ENCODE data around the gene HLCS. TPM values are rescaled to one million over a fixed set of nuclear protein-coding genes. Genes with fewer than 3 reads are reported as not detected.
"Not testable (repeated sequence)": the region's sequence is repeated elsewhere in the genome, so short reads cannot be mapped to it uniquely, and the experiment has no call there.

HLCS gene
- total RNA-seq, 1 experiment from 2014 or later, result 8.5 TPM

DNA sequence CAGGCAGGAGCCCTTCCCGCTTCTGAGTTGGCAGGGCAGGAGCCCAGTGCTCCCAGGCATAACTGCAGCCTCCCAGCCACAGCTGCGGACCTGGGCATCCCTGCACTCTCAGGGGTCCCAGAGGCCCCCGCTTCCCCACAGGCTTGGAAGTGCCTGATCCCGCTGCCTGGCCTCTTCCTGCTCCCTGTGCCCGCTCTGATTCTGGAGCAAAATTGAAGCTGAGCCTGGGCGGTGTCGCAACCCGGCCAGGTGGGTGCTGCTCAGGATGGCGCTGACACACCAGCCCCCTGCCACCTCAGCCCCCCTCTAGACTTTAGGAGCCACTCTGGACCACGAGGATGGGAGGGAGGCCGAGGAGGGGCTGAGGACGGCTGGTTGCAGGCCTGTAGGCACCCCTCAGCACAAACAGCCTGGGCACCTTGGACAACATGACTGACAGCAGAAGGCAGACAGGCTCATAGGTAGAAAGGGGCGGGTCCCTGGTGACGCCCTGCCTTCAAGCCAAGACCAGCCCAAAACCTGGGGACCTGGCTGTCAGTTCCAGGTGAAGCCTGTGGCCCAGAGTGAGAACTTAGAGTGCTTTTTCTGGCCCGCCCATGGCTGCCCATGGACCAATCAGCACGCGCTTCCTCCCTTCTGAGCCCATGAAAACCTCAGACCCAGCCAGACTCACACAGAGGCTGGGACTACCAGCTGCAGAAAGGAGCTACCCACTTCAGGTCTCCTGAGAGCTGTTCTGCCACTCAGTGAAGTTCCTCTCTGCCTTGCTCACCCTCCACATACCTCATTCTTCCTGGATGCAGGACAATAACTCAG, 7.2 kb downstream of the HLCS start:
- no peak for DNase-seq (ENCODE audit: low spot score)

- no peak for DNase-seq (ENCODE audit: low spot score)
These were observed 10.7 kb downstream of the HLCS start for GRCh38 chr21:36955783-36956182.

DNA sequence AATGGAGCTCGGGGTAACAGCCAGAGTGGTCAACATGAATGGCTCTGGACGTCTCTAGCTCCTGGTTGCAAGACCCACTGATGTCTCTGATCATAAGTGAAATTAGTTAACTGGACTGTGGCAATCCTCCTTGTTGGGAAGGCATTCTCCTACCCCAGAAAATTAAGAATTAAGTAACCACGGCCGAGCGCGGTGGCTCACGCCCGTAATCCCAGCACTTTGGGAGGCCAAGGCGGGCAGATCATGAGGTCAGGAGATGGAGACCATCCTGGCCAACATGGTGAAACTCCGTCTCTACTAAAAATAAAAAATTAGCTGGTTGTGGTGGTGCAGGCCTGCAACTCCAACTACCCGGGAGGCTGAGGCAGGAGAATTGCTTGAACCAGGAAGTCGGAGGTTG, 14.1 kb downstream of the HLCS start:
- not testable (repeated sequence) for DNase-seq (ENCODE audit: low spot score)

GRCh38 chr21:36949171-36950141, 17.0 kb downstream of the HLCS start:
- no peak for DNase-seq (ENCODE audit: low spot score)

DNA sequence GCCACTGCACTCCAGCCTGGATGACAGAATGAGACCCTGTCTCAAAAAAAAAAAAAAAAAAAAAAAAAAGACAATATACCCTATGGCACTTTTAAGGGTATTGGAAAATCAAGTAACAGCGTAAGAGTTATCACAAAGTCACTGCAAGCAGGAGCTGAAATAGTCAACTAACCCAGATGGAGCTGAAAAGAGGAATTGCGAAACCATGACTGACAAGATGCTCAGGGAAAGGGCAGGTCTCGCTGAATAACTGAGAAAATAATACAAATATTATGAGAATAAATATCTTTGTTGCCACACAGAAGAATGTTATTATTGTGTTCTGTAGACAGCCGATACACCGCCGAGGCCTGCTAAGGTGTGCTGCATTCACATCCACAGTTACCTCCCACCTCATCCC, 17.8 kb downstream of the HLCS start:
- no peak for DNase-seq (ENCODE audit: low spot score)

- no peak for DNase-seq (ENCODE audit: low spot score)
These were observed 19.5 kb downstream of the HLCS start for GRCh38 chr21:36946949-36947356.

DNA sequence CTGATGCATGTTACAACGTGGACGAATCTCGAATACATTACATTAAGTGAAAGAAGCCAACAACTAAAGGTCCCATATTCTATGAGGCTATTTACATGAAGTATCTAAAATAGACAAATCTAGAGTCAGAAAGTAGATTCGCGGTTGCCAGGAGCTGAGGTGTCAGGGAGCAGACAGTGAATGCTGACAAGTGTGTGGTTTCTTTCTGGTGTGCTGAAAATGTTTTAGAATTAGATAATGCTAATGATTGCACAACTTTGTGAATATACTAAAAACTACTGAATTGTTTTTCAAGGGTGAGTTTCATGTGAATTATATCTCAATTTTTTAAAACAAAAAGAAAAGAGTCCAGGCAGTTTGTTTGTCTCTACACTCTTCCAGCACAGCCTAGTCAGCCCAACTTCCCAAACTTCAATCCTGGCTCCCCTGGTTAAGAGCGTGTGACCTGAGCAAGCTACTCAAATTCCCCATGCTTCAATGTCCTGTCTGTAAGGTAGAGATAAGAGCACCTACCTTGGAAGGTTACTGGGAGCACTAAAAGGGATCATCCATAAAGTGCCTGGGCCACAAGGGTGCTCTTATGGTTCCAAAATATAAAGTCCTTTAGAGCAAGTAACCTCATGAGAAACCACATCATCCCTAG, 20.9 kb downstream of the HLCS start:
- DNase-seq (ENCODE audit: low spot score), result no peak

DNA sequence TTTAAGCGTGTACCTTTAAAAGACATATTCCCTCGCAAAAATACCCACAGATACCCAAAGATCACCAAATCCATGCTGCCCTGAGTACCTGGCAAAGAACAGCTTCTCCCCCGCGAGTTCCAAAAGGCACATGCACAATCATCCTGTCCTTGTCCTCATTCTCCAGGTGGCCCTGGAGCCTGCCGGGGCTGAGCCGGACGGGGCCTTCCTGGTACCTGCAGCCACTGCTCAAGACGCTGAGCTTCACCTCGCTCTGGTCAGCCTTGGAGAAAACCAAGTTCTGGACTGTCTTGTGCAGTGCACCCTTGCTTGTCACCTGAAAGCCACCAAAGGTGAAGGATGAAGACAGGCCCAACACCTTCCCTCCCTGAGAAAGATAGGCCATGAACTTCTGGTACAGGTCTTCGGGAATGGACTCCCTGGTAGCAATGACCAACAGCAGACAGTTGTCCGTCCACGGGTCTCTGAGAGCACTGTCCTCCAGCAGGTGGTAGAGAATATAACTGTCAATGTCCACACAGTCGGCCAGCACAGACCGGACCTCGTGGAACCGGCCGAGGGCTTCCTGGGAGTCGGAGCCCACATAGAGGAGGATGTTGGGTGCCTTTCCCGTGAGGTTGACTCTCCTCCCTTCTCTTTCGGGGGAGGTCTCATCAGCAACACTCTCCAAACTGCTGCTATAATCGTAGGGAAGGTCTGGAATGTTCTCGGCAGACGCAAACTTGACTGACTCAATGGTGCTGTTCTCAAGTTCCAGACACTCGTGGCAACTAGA, 29.9 kb downstream of the HLCS start:
- no peak for DNase-seq (ENCODE audit: low spot score)

DNA sequence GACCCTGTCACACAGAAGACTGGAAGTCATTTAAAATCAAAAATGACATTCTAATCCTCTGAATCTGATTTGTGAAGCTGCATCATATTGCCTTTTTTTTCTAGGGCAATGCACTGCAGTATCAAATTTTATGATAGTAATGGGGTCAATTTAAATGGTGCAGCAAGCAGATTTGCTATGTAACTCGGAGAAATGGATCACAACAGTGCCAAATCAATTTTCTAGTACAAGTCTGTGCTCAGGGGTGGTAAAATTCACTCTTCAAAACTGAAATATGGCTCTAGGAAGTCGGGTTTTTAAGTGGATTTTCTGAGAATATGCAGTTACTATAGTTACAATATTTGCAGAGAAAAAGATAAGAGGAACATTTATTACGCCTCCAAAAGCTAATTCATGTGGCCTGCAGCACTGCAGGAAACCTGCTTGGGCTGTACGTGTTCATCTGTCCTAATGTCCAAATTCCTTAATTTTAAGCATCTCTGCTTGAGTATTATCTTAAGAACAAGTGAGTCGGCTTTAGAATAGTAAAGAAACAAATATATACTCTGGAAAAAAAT, 31.5 kb downstream of the HLCS start:
- DNase-seq (ENCODE audit: low spot score), result no peak

DNA sequence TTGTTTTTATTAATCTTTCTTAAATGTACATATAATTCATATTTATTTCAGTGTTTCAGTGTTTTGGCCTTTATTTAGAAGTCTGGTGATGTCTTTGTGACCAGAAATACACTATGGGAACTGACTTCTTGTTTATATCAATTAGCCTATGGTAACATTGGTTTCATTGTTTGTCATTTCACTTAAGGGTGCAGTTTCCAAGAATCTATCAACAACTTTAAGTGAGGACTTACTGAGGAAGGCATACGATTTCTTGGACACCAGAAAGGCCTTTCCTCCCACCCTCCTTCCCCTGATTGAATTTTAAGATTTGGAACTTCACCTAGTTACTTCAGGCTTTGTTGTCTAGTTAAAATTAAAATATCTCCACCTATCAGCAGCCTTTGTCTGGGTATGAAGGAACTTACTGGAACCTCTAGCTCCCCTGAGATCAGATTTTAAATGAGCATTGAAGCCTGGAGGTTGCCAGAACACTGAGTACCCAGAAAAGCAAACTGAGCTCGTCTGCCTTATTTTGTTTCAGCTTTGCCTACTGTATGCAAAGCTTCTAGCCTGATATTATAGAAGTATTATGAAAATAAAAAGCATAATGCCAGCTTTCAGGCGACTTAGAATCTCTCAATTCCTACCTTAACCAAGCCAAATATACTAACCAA, 34.2 kb downstream of the HLCS start:
- DNase-seq (ENCODE audit: low spot score), result no peak

DNA sequence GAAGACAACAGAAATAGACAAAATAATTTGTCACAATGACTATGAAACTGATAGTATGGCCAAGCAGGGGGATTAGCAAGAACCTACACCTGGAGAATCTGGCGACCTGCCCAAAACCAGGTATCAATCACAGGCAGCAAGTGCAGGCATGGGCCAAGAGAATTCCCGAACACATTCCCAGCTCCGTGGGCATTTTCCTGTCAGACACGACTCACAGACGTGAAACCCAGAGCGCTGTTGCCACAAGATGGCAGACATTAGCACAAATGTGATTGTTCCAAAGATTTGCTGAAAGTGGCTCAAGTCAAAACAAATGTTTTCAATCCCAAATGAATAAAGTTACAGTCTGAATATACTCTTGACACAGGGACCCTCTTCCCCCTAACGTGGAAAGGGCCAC, 36.8 kb downstream of the HLCS start:
- no peak for DNase-seq (ENCODE audit: low spot score)

- DNase-seq (ENCODE audit: low spot score), result no peak
These were observed 37.5 kb downstream of the HLCS start for GRCh38 chr21:36928960-36929359.

GRCh38 chr21:36927719-36928117, 38.8 kb downstream of the HLCS start:
- peak; percentile 82 for DNase-seq (ENCODE audit: low spot score)

- no peak for DNase-seq (ENCODE audit: low spot score)
These were observed 39.3 kb downstream of the HLCS start for GRCh38 chr21:36926989-36927718.

- no peak for DNase-seq (ENCODE audit: low spot score)
These were observed 43.2 kb downstream of the HLCS start for GRCh38 chr21:36923270-36923669.

- DNase-seq (ENCODE audit: low spot score), result no peak
These were observed 43.6 kb downstream of the HLCS start for GRCh38 chr21:36922861-36923260.

- no peak for DNase-seq (ENCODE audit: low spot score)
These were observed 48.2 kb downstream of the HLCS start for GRCh38 chr21:36918291-36918690.

DNA sequence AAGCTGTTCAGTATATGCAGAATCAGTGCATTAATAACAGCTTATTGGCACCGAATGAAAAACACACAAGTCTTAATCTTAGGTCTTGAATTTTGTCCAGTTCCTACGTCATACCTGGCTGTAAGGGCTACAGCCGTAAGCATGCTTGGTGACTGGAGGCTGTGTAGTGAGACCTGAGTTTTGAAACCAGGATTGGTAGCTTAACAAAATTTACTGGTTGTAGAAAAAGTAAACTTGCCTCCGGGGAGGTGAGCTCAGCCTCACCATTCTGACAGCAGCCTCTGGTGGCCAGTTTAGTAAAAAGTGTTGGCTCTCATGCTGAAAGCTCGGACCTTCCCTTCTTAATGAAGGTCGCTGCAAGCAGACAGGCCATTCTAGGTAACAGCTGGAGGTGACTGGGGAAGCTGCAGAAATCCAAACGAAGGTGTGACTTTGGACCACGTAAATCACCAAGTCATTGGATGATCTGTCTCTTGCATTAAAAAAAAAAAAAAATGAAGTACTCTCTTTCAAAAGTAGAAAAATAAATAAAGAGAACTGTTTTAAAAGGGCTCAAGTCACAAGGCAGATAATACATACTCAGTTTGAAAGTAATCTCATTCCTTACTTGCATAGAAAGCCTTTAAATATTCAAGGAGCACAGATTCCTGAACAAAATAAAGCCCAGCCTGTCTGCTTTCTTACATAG, 48.9 kb downstream of the HLCS start:
- DNase-seq (ENCODE audit: low spot score), result peak; percentile 50

- DNase-seq (ENCODE audit: low spot score), result no peak
These were observed 49.8 kb downstream of the HLCS start for GRCh38 chr21:36916718-36917117.

Data from HT-29 (cell line).